Activated CD8-positive, alpha-beta T cell treated with anti-CD3 and anti-CD28 coated beads for 36 hours (primary cell): ENCODE data around the gene MLYCD. TPM values are rescaled to one million over a fixed set of nuclear protein-coding genes. Genes with fewer than 3 reads are reported as not detected.

ENCODE experiments used
- ATAC-seq: fragments of 200-7000 bp; cut with Tn5 transposase; one replicate; pipeline ENCODE4 v1.10.0; 2021; ENCODE audit warnings: mild to moderate bottlenecking, moderate library complexity
- CTCF ChIA-PET: fragments of 350-600 bp; sonication (Branson Sonifier 250); formaldehyde crosslinking; loops from one replicate; lab custom pipeline; 2021; ENCODE audit warnings: antibody characterized with exemption; lab: Charles Lee
- POLR2A ChIA-PET: fragments of 350-600 bp; sonication (Branson Sonifier 250); formaldehyde crosslinking; loops from one replicate; lab custom pipeline; 2021; ENCODE audit warnings: antibody characterized with exemption; lab: Charles Lee
- DNase-seq: peaks from one replicate; pipeline ENCODE4 v3.0.0-alpha.2; 2020
- H3K27ac Mint-ChIP-seq: one replicate; pipeline ENCODE4 v1.8.0; 2021; ENCODE audit warnings: mild to moderate bottlenecking, mixed read lengths
- H3K27me3 Mint-ChIP-seq: one replicate; pipeline ENCODE4 v1.8.0; 2021; ENCODE audit warnings: mixed read lengths
- H3K36me3 Mint-ChIP-seq: one replicate; pipeline ENCODE4 v1.8.0; 2021; ENCODE audit warnings: low read depth, mixed read lengths
- H3K4me1 Mint-ChIP-seq: one replicate; pipeline ENCODE4 v1.8.0; 2021; ENCODE audit warnings: low read depth, mixed read lengths
- H3K4me3 Mint-ChIP-seq: one replicate; pipeline ENCODE4 v1.8.0; 2021; ENCODE audit warnings: mild to moderate bottlenecking, moderate library complexity, mixed read lengths
- H3K9me3 Mint-ChIP-seq: one replicate; pipeline ENCODE4 v1.8.0; 2021; ENCODE audit warnings: mixed read lengths
- CTCF ChIP-seq: fragments of 200-600 bp; IDR thresholded peaks from one replicate; pipeline ENCODE4 v1.8.0; 2022; ENCODE audit warnings: antibody characterized with exemption, mild to moderate bottlenecking
- intact Hi-C: fragments of 100-400 bp; cut with micrococcal nuclease; formaldehyde crosslinking; loops from one replicate; pipeline ENCODE4 v1.10.0; 2022
- total RNA-seq, 2 experiments: library from RNA; stranded (reverse); gene quantifications; one replicate each; pipeline ENCODE4 v1.2.3, GENCODE V29; 2021

MLYCD gene
- total RNA-seq, 2 experiments from 2014 or later = 3.5 to 3.7 TPM

DNA sequence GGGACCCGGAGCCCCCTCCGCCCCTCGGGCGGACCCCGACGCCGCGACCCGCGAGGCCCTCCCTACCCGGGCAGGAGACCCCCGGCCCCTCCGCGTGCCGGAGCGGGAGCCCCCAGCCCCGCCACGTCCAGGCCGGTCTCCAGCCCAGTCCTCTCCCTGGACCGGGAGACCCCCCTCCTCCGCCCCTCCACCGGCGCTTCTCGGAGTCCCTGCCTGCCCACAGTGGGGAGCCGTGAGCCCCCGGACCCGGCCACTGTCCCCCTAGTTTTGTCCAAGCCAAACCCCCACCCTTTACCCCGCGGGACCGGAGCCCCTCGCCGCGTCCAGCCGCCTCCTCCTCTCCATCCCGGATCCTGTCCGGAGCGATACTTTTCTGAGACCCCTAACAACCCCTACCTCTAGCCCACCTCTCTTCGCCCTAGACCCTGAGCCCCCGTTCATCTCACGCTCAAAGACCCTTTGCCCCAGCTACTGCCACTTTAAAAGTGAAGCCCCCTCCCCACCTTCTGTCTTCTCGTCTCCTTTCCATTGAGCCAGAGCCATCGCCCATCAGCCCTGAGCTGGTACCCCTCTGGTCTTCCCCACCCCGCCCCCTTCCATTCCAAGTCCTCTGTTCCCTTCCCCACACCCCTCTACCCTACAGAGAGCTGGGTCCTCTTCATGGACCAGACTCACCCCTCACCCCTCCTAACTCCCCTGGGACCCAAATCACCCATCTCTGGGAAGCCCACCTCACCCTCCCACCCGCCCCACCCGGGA lies 70.2 kb downstream of the MLYCD start:
- no peak for ATAC-seq
- no peaks in the 10 kb centered on the region for H3K36me3 Mint-ChIP-seq
- no peaks in the 10 kb centered on the region for H3K9me3 Mint-ChIP-seq
- POLR2A ChIA-PET = no interaction called here
- peaks cover 5% of the 10 kb centered on the region for H3K4me1 Mint-ChIP-seq
- intact Hi-C loops = no loop called here
- no peak for DNase-seq
- H3K27me3 Mint-ChIP-seq = peaks cover 13% of the 10 kb centered on the region
- H3K27ac Mint-ChIP-seq = no peak overlapping the region
- H3K4me3 Mint-ChIP-seq = no peak overlapping the region
- CTCF ChIA-PET = interaction anchor here (1.0 to 2.5 kb wide), 2 partner anchors 13 to 97 kb away, joined by 3 to 15 read pairs; no protein-coding TSS in a partner anchor
- TF ChIP-seq CTCF = no peak

- H3K36me3 Mint-ChIP-seq = no peaks in the 10 kb centered on the region
- ChIA-PET POLR2A (no interaction called here), CTCF (interaction anchor here (1.0 to 2.5 kb wide), 2 partner anchors 14 to 96 kb away, joined by 3 to 15 read pairs; no protein-coding TSS in a partner anchor)
- ATAC-seq = no peak
- TF ChIP-seq CTCF = no peak
- intact Hi-C loops = no loop called here
- no peak overlapping the region for H3K27ac Mint-ChIP-seq
- peaks cover 5% of the 10 kb centered on the region for H3K4me1 Mint-ChIP-seq
- H3K4me3 Mint-ChIP-seq = no peak overlapping the region
- no peaks in the 10 kb centered on the region for H3K9me3 Mint-ChIP-seq
- H3K27me3 Mint-ChIP-seq = peaks cover 13% of the 10 kb centered on the region
- DNase-seq = no peak
Measured at GRCh38 chr16:83969771-83970429, 71.0 kb downstream of the MLYCD start.

DNA sequence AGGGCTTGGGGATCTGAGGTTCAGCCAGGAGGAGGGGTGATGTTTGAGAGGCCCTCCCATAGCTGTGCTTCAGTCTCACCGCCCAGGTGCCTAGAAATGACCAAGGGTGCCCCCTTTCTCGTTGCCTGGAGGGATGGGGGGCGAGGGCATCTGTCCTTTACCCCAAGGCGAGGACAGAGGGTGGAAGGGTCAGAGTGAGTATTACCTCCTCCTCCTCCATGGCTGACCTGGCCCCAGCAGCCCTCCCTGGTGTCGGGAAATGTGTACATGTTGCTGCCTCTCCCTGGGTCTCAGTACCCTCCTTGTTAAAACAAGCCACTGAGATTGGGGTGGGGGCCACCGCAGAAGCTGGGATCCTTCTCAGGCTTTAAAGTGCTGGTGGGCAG lies 71.5 kb downstream of the MLYCD start:
- POLR2A ChIA-PET = no interaction called here
- CTCF ChIA-PET = interaction anchor here (1.2 to 2.5 kb wide), 2 partner anchors 93 to 96 kb away, joined by 3 to 15 read pairs; no protein-coding TSS in a partner anchor
- no peaks in the 10 kb centered on the region for H3K9me3 Mint-ChIP-seq
- intact Hi-C loops = no loop called here
- no peak for ATAC-seq
- no peaks in the 10 kb centered on the region for H3K36me3 Mint-ChIP-seq
- TF ChIP-seq CTCF = no peak
- H3K4me1 Mint-ChIP-seq = peaks cover 5% of the 10 kb centered on the region
- H3K27ac Mint-ChIP-seq = no peak overlapping the region
- DNase-seq = no peak
- H3K4me3 Mint-ChIP-seq = no peak overlapping the region
- peaks cover 13% of the 10 kb centered on the region for H3K27me3 Mint-ChIP-seq

- Mint-ChIP-seq H3K9me3 (no peaks in the 10 kb centered on the region), H3K27me3 (peaks cover 13% of the 10 kb centered on the region), H3K36me3 (no peaks in the 10 kb centered on the region), H3K4me1 (peaks cover 5% of the 10 kb centered on the region), H3K4me3 (no peak overlapping the region), H3K27ac (no peak overlapping the region)
- no peak for TF ChIP-seq CTCF
- intact Hi-C loops = no loop called here
- CTCF ChIA-PET = interaction anchor here (0.7 to 2.5 kb wide), 3 partner anchors 17 to 95 kb away, joined by 3 to 15 read pairs (median 4); no protein-coding TSS in a partner anchor
- POLR2A ChIA-PET = no interaction called here
- ATAC-seq (no peak), DNase-seq (no peak)
Measured at GRCh38 chr16:83971165-83972130, 72.5 kb downstream of the MLYCD start.
